Adrenal gland (tissue), 12 donors: Measurements from ENCODE around the gene CPPED1. TPM values are rescaled to one million over a fixed set of nuclear protein-coding genes. Genes with fewer than 3 reads are reported as not detected.
A peak's percentile ranks its signal among the peaks of the same experiment; 100 is the strongest.

Experiments
- DNase-seq, 7 donors: peaks; one replicate each; pipeline ENCODE4 v3.0.0-alpha.2; 2019 to 2020
- H3K27ac ChIP-seq, 5 donors: fragments of 200-600 bp; sonication (generic) in 4 of 5; 1 replicate in 3 of 5; 2 replicates in 2 of 5; pipeline versions ENCODE4 v1.5.1 to v1.8.0; 2016 to 2020; ENCODE audit warnings: mild to moderate bottlenecking in 1 of 5
- H3K27me3 ChIP-seq: fragments of 200-600 bp; 2 replicates; pipeline ENCODE4 v1.8.0; 2021
- H3K36me3 ChIP-seq, 2 donors: fragments of 200-600 bp; replicated peaks in 1 of 2; 1 replicate in 1 of 2; 2 replicates in 1 of 2; pipeline versions ENCODE4 v1.5.1 to v1.8.0; 2018 to 2022
- H3K4me1 ChIP-seq, 2 donors: fragments of 200-600 bp; replicated peaks in 1 of 2; 1 replicate in 1 of 2; 2 replicates in 1 of 2; pipeline versions ENCODE4 v1.5.1 to v1.8.0; 2018 to 2021
- H3K4me3 ChIP-seq, 4 donors: fragments of 200-600 bp; sonication (generic) in 3 of 4; one replicate each; pipeline ENCODE4 v1.5.1; 2016 to 2018
- H3K9me3 ChIP-seq, 3 donors: fragments of 200-600 bp; sonication (generic) in 1 of 3; replicated peaks in 1 of 3; 1 replicate in 2 of 3; 2 replicates in 1 of 3; pipeline versions ENCODE4 v1.5.1 to v1.8.0; 2016 to 2021
- POLR2A ChIP-seq, 2 donors: fragments of 450-650 bp; IDR thresholded peaks; one replicate each; pipeline ENCODE4 v1.6.1; 2017; ENCODE audit warnings: antibody characterized with exemption in 2 of 2, mild to moderate bottlenecking in 2 of 2, moderate library complexity in 1 of 2
- WGBS, 4 donors: extraction: QIAGEN DNeasy Blood & Tissue Kit in 2 of 4; methylation state at CpG; one replicate each; pipeline versions ENCODE4 v1.1.5 to v1.1.7; 2013 to 2017; 5-methylcytosine and 5-hydroxymethylcytosine counted together
- intact Hi-C, 2 donors: fragments of 100-400 bp; cut with DNase I; formaldehyde crosslinking; loops; one replicate each; pipeline versions ENCODE4 v1.14.1 to v1.15.0; 2022 to 2023
- polyA plus RNA-seq, 3 donors: library from polyadenylated mRNA; stranded (reverse); fragments of 200-250 nt in 2 of 3; fragments of 350-450 nt in 1 of 3; fragmentation: Illumina TruSeq in 1 of 3; extraction: RNeasy Lipid Tissue Mini Kit (QIAGEN cat#74804) in 1 of 3; gene quantifications; one replicate each; pipeline ENCODE4 v1.2.3, GENCODE V29; 2013 to 2014
- total RNA-seq, 9 donors: library from RNA; depleted of rRNA in 4 of 9; stranded (reverse); fragments of >200 nt in 4 of 9; fragments of 120-200 nt in 1 of 9; fragmentation: NEBNext Ultra II Directional in 1 of 9; extraction: Animal tissue kit (Norgen Biotek cat#: 25700) in 1 of 9; gene quantifications; one replicate each; pipeline versions ENCODE4 v1.1.0 to v1.2.4, GENCODE V29; 2013 to 2023
- TF ChIP-seq, protein P1 (sequence below), 6 experiments: fragments of 450-650 bp in 4 of 6; fragments of 200-600 bp in 2 of 6; sonication (generic) in 1 of 6; IDR thresholded peaks; 1 replicate in 5 of 6; 2 replicates in 1 of 6; pipeline versions ENCODE4 v1.5.1 to v1.8.0; 2016 to 2021; ENCODE audit warnings: antibody characterized with exemption in 6 of 6, mild to moderate bottlenecking in 2 of 6, moderate library complexity in 1 of 6
- donor health status: healthy with polysubstance abuse.
- donor health status: Bipolar disorder and iron deficiency.
- donor health status: DM: yes; HTN: yes; CAD: no.
- donor health status: DM: no; HTN: no; CAD: no.
- donor health status: DM: no; HTN: no; CAD: no.
- donor health status: DM: yes; HTN: yes; CAD: no.

The CPPED1 gene
- total and polyA plus RNA-seq, 12 donors = 8.1 to 38.1 (median 14.2) TPM

DNA sequence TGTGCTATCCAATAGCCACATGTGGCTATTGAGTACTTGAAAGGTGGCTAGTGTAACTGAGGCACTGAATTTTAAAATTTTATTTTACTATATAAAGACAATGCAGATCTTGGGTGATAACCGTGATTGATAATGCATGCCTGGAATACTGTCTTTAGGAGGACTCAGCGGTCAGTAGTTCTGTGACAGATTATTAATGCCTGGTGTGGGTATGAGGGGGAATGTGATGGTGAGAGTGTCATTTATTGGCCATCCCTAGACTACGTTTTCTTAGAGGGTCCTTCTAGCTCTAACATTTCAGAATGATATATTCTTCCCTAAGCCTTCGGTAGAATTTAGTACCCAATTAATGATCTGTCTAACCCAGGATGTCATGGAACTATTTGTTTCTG, 157.6 kb downstream of the CPPED1 start:
- no peak for TF ChIP-seq POLR2A (IDR thresholded peaks at IDR 0.05)
- TF ChIP-seq, protein P1, sequence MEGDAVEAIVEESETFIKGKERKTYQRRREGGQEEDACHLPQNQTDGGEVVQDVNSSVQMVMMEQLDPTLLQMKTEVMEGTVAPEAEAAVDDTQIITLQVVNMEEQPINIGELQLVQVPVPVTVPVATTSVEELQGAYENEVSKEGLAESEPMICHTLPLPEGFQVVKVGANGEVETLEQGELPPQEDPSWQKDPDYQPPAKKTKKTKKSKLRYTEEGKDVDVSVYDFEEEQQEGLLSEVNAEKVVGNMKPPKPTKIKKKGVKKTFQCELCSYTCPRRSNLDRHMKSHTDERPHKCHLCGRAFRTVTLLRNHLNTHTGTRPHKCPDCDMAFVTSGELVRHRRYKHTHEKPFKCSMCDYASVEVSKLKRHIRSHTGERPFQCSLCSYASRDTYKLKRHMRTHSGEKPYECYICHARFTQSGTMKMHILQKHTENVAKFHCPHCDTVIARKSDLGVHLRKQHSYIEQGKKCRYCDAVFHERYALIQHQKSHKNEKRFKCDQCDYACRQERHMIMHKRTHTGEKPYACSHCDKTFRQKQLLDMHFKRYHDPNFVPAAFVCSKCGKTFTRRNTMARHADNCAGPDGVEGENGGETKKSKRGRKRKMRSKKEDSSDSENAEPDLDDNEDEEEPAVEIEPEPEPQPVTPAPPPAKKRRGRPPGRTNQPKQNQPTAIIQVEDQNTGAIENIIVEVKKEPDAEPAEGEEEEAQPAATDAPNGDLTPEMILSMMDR (IDR thresholded peaks at IDR 0.05) = no peak
- intact Hi-C loops = no loop called here
- no peaks in the 10 kb centered on the region for H3K36me3 ChIP-seq
- no peak for DNase-seq
- peaks cover 3% of the 10 kb centered on the region for H3K27me3 ChIP-seq
- peaks cover 0 to 3% of the 10 kb centered on the region in 2 donors for H3K4me1 ChIP-seq
- H3K4me3 ChIP-seq = no peak overlapping the region
- WGBS, 4 donors = 41 to 52% (median 44%) methylated on average over 4 of the region's 4 CpGs
- no peak overlapping the region for H3K27ac ChIP-seq
- H3K9me3 ChIP-seq = no peaks in the 10 kb centered on the region

GRCh38 chr16:12643034-12643455, 160.6 kb downstream of the CPPED1 start:
- 83 to 89% (median 84%) methylated on average over 8 of the region's 8 CpGs for WGBS, 4 donors
- peaks cover 0 to 3% of the 10 kb centered on the region in 2 donors for H3K4me1 ChIP-seq
- H3K27ac ChIP-seq = no peak overlapping the region

DNA sequence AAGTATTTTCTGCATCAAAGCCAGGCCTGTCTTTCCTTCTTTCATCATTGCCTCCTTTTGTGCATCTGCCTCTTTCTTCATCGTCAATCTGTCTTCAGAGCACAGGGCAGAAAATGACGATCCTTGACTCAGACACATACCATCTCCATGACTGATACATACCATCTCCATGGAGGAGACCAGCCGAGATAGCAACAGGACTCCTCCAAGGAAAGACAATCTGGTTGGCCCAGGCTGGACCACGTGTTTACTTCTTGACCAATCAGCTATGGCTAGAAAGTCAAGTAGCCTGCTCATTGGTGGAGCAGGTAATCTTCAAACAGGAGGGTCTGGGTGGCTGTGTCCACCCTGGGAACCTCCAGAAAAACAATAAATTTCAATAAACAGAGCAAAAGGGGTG, 164.6 kb downstream of the CPPED1 start:
- Histone ChIP-seq H3K36me3 (no peaks in the 10 kb centered on the region), H3K4me3 (no peak overlapping the region), H3K9me3 (no peaks in the 10 kb centered on the region), H3K4me1 (no peaks in the 10 kb centered on the region), H3K27ac (no peak overlapping the region), H3K27me3 (peaks cover 3% of the 10 kb centered on the region)
- intact Hi-C loops = no loop called here
- TF ChIP-seq, protein P1 (IDR thresholded peaks at IDR 0.05) = no peak
- no peak for TF ChIP-seq POLR2A (IDR thresholded peaks at IDR 0.05)
- no peak for DNase-seq
- 52 to 81% (median 57%) methylated on average over 3 to 4 of the region's 4 CpGs for WGBS, 4 donors

More at GRCh38 chr16:12643034-12643455, 160.6 kb downstream of the CPPED1 start:
- intact Hi-C loops = no loop called here
- no peak overlapping the region for H3K4me3 ChIP-seq
- H3K36me3 ChIP-seq = no peaks in the 10 kb centered on the region
- no peaks in the 10 kb centered on the region for H3K9me3 ChIP-seq
- no peak for DNase-seq
- H3K27me3 ChIP-seq = peaks cover 3% of the 10 kb centered on the region
- TF ChIP-seq, protein P1 (IDR thresholded peaks at IDR 0.05) = no peak
- TF ChIP-seq POLR2A (IDR thresholded peaks at IDR 0.05) = no peak

- TF ChIP-seq POLR2A (IDR thresholded peaks at IDR 0.05) = no peak
- TF ChIP-seq, protein P1 (IDR thresholded peaks at IDR 0.05) = no peak
- Histone ChIP-seq H3K27me3 (no peaks in the 10 kb centered on the region), H3K9me3 (no peaks in the 10 kb centered on the region), H3K36me3 (no peaks in the 10 kb centered on the region), H3K27ac (no peak overlapping the region), H3K4me3 (no peak overlapping the region), H3K4me1 (no peaks in the 10 kb centered on the region)
- intact Hi-C loops = no loop called here
- DNase-seq = peak in 1 of 7 donors; percentile 27
- 34 to 46% (median 37%) methylated on average over 4 to 12 of the region's 12 CpGs for WGBS, 4 donors
These were observed 166.7 kb downstream of the CPPED1 start for GRCh38 chr16:12637002-12637401.
